C4-2B (cell line): ENCODE results near the gene SMOC1.

ENCODE experiments used
- ZFX ChIP-seq: fragments of 450-650 bp; IDR thresholded peaks from 2 replicates; pipeline ENCODE4 v1.6.1; 2017
- TF ChIP-seq, protein P1 (sequence below): fragments of 450-650 bp; conservative IDR thresholded peaks from 2 replicates; pipeline ENCODE4 v1.5.1; 2017; ENCODE audit warnings: mild to moderate bottlenecking

DNA sequence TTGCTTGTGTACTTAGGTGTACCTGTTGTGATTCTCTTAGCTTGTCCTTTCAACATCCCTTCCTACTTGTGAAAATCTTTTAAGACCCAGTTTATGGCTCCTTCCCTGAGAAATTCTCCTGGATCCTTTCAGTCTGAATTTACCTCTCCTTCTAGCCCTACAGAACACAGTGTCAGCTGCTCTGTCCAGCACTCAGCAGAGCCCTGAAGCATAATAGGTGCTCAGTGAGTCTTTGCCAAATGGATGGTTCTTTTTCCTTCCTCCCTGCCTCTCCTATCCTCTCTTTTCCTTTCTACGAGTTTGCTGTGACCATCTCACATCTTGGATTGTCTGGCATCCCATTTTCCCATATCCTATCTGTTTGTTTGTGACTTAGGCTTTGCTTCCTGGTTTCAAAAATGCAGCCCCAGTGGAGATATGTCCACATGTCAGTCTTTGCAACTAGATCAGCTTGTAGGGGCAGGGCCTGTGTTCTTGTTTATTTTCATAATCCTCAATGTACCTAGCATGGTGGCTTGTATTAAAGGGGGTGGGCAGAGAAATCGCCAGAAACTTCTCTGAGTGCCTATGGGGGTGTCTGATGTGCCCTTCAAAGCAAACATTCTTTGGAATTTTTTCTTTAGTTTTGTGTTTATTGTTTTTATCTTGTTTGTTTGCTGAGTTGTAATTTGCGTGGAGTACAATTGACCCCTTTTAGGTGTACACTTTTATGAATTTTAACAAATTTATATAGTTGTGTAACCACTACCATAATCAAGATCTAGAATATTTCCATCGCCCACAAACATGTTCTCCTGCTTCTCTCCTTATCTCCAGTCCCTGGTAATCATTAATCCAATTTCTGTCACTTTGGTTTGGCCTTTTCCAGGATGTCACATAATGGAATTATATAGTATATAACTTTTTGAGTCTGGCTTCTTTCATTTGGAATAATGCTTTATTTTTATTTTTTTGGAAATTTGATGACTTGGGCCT, 62.8 kb downstream of the SMOC1 start:
- TF ChIP-seq, protein P1, sequence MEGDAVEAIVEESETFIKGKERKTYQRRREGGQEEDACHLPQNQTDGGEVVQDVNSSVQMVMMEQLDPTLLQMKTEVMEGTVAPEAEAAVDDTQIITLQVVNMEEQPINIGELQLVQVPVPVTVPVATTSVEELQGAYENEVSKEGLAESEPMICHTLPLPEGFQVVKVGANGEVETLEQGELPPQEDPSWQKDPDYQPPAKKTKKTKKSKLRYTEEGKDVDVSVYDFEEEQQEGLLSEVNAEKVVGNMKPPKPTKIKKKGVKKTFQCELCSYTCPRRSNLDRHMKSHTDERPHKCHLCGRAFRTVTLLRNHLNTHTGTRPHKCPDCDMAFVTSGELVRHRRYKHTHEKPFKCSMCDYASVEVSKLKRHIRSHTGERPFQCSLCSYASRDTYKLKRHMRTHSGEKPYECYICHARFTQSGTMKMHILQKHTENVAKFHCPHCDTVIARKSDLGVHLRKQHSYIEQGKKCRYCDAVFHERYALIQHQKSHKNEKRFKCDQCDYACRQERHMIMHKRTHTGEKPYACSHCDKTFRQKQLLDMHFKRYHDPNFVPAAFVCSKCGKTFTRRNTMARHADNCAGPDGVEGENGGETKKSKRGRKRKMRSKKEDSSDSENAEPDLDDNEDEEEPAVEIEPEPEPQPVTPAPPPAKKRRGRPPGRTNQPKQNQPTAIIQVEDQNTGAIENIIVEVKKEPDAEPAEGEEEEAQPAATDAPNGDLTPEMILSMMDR: no peak
- TF ChIP-seq ZFX: no peak
